ENCODE measurements around the gene PNO1.

DNA sequence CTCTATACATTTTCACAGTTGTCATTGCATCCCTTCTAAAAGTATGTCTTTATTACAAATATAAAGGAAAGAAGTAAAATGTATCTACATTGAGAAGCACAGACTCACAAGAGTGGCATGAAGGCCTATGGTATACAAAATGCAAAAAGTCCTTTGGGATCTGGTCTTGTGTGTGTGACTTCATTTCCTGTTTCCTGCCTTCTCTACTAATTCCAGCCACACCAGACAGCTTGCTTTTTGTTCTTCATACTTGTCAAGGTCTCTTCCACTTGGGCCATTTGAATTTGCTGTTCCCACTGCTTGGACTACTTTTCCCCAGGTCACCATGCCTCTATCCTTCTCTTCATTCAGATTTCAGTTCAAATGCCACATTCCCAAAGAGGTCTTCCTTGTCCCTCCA lies 6.7 kb upstream of the PNO1 start:
- TF ChIP-seq EZH2phosphoT487 (IDR thresholded peaks at IDR 0.05) (no peak), CTCF (IDR thresholded peaks at IDR 0.05) (no peak)

All from neural progenitor cell (in vitro differentiated cells).